Gastrocnemius medialis (tissue), 4 donors: ENCODE data around the gene PRMT3.

Source experiments
- CTCF ChIP-seq, 5 experiments: fragments of 450-650 bp in 3 of 5; fragments of 200-600 bp in 2 of 5; sonication (generic) in 2 of 5; IDR thresholded peaks in 4 of 5; conservative IDR thresholded peaks in 1 of 5; 1 replicate in 4 of 5; 2 replicates in 1 of 5; pipeline ENCODE4 v1.5.1; 2016 to 2019; ENCODE audit warnings: antibody characterized with exemption in 5 of 5, mild to moderate bottlenecking in 3 of 5, moderate library complexity in 3 of 5
- POLR2A ChIP-seq, 2 donors: fragments of 450-650 bp; IDR thresholded peaks; one replicate each; pipeline ENCODE4 v1.6.1; 2017; ENCODE audit warnings: antibody characterized with exemption in 2 of 2, mild to moderate bottlenecking in 2 of 2, moderate library complexity in 2 of 2

GRCh38 chr11:20407344-20407743, 19.8 kb downstream of the PRMT3 start:
- no peak for TF ChIP-seq CTCF (IDR thresholded peaks at IDR 0.05 in 4 of 5, conservative IDR thresholded peaks at IDR 0.05 in 1 of 5)
- no peak for TF ChIP-seq POLR2A (IDR thresholded peaks at IDR 0.05)
